HepG2 (cell line): Measurements from ENCODE around the gene LTA4H. TPM values are rescaled to one million over a fixed set of nuclear protein-coding genes. Genes with fewer than 3 reads are reported as not detected.

Source experiments
- AGO2 ChIP-seq: fragments of 200-400 bp; formaldehyde crosslinking; optimal IDR thresholded peaks from 2 replicates; pipeline ENCODE3; 2017; ENCODE audit warnings: mild to moderate bottlenecking, low read depth, low read length, moderate library complexity
- BCL6 ChIP-seq: IDR thresholded peaks from 2 replicates; pipeline ENCODE4 v1.6.1; 2016; ENCODE audit warnings: missing genetic modification reagents, missing compliant biosample characterization
- GABPA ChIP-seq, 2 experiments: IDR thresholded peaks; 2 replicates each; pipeline ENCODE4 v1.6.1; 2011 to 2016; ENCODE audit warnings: low read depth in 2 of 2, low read length in 1 of 2, missing biosample characterization in 1 of 2, missing genetic modification characterization in 1 of 2
- GMEB1 ChIP-seq: sonication (generic); formaldehyde crosslinking; IDR thresholded peaks from 2 replicates; pipeline ENCODE4 v1.5.1; 2020; ENCODE audit warnings: missing genetic modification reagents, mild to moderate bottlenecking, borderline replicate concordance
- HOXA5 ChIP-seq: sonication (generic); formaldehyde crosslinking; IDR thresholded peaks from 2 replicates; pipeline ENCODE4 v1.4.0; 2020; ENCODE audit warnings: missing genetic modification reagents
- KLF15 ChIP-seq: sonication (generic); formaldehyde crosslinking; IDR thresholded peaks from 2 replicates; pipeline ENCODE4 v1.8.1; 2023; ENCODE audit warnings: borderline replicate concordance, mild to moderate bottlenecking, inconsistent platforms, missing genetic modification reagents, mixed read lengths
- MAZ ChIP-seq, 2 experiments: sonication (generic) in 1 of 2; formaldehyde crosslinking in 1 of 2; IDR thresholded peaks; 2 replicates each; pipeline versions ENCODE4 v1.5.0 to v1.6.1; 2012 to 2020; ENCODE audit warnings: low read depth in 2 of 2, mild to moderate bottlenecking in 2 of 2, borderline replicate concordance in 1 of 2, improper control_type of control experiment in 1 of 2, low read length in 1 of 2, missing genetic modification reagents in 1 of 2, moderate library complexity in 1 of 2
- MTA1 ChIP-seq: sonication (generic); formaldehyde crosslinking; IDR thresholded peaks from 2 replicates; pipeline ENCODE4 v1.4.0; 2020; ENCODE audit warnings: missing genetic modification reagents, mild to moderate bottlenecking, borderline replicate concordance
- MYPOP ChIP-seq: sonication (generic); formaldehyde crosslinking; IDR thresholded peaks from 2 replicates; pipeline ENCODE4 v1.8.1; 2023; ENCODE audit warnings: mild to moderate bottlenecking, moderate library complexity, missing genetic modification reagents
- NPAS2 ChIP-seq: sonication (generic); formaldehyde crosslinking; IDR thresholded peaks from 2 replicates; pipeline ENCODE4 v1.8.0; 2022; ENCODE audit warnings: mild to moderate bottlenecking, missing genetic modification reagents, borderline replicate concordance
- POLR2G ChIP-seq: fragments of 200-400 bp; formaldehyde crosslinking; IDR thresholded peaks from 2 replicates; pipeline ENCODE4 v1.6.1; 2018; ENCODE audit warnings: mild to moderate bottlenecking, low read depth, low read length, moderate library complexity
- RXRB ChIP-seq: IDR thresholded peaks from 2 replicates; pipeline ENCODE4 v1.6.1; 2016; ENCODE audit warnings: borderline replicate concordance, missing genetic modification reagents, missing compliant biosample characterization
- SMAD9 ChIP-seq: sonication (generic); formaldehyde crosslinking; IDR thresholded peaks from 2 replicates; pipeline ENCODE4 v1.5.1; 2020; ENCODE audit warnings: mild to moderate bottlenecking, missing genetic modification reagents
- SYNCRIP ChIP-seq: fragments of 200-400 bp; formaldehyde crosslinking; IDR thresholded peaks from 2 replicates; pipeline ENCODE4 v1.6.1; 2018; ENCODE audit warnings: mild to moderate bottlenecking, low read depth, low read length; ENCODE audit not compliant: insufficient read depth
- THAP8 ChIP-seq: sonication (generic); formaldehyde crosslinking; IDR thresholded peaks from 2 replicates; pipeline ENCODE4 v1.5.1; 2020; ENCODE audit warnings: missing genetic modification reagents, mild to moderate bottlenecking, borderline replicate concordance
- ZBTB8A ChIP-seq: sonication (generic); formaldehyde crosslinking; IDR thresholded peaks from 2 replicates; pipeline ENCODE4 v1.4.0; 2020; ENCODE audit warnings: mild to moderate bottlenecking, low read depth, missing genetic modification reagents, borderline replicate concordance
- ZFP1 ChIP-seq: IDR thresholded peaks from 2 replicates; pipeline ENCODE4 v1.6.1; 2016
- ZNF205 ChIP-seq: IDR thresholded peaks from 2 replicates; pipeline ENCODE4 v1.6.1; 2018; ENCODE audit warnings: missing biosample characterization, missing genetic modification reagents
- ZNF34 ChIP-seq: sonication (generic); formaldehyde crosslinking; IDR thresholded peaks from 2 replicates; pipeline ENCODE4 v1.4.0; 2020; ENCODE audit warnings: mild to moderate bottlenecking, missing genetic modification reagents, borderline replicate concordance
- ZNF570 ChIP-seq: sonication (generic); formaldehyde crosslinking; IDR thresholded peaks from 2 replicates; pipeline ENCODE4 v1.4.0; 2020; ENCODE audit warnings: mild to moderate bottlenecking, missing genetic modification reagents, borderline replicate concordance
- ZNF776 ChIP-seq: sonication (generic); formaldehyde crosslinking; IDR thresholded peaks from 2 replicates; pipeline ENCODE4 v1.4.0; 2020; ENCODE audit warnings: mild to moderate bottlenecking, missing genetic modification reagents
- ZUFSP ChIP-seq: sonication (generic); formaldehyde crosslinking; IDR thresholded peaks from 2 replicates; pipeline ENCODE4 v1.9.0; 2021; ENCODE audit warnings: missing genetic modification reagents, mild to moderate bottlenecking, borderline replicate concordance
- polyA plus RNA-seq, 8 experiments: library from polyadenylated mRNA; depleted of rRNA in 3 of 8; stranded (reverse) in 7 of 8; unstranded in 1 of 8; fragments of >200 nt; fragmentation: Illumina TruSeq in 4 of 8; extraction: Trizol in 4 of 8; gene quantifications; 2 replicates each; pipeline versions ENCODE4 v1.2.1 to v1.2.3, GENCODE V29; 2011 to 2016; ENCODE audit warnings: low read depth in 4 of 8, missing spikeins in 1 of 8, mixed read lengths in 1 of 8; ENCODE audit not compliant: insufficient read depth in 1 of 8
- total RNA-seq, 5 experiments: library from RNA; depleted of rRNA; stranded (reverse); fragments of >200 nt; fragmentation: Illumina TruSeq; extraction: Trizol; gene quantifications; 2 replicates each; pipeline ENCODE4 v1.2.3, GENCODE V29; 2016; ENCODE audit warnings: low read depth in 1 of 5

Gene LTA4H
- total and polyA plus RNA-seq, 2 of the 13 experiments (the other 11 are each of a cell fraction or from before 2014, with no cell fraction given) = 87.5 to 90.4 TPM

- TF ChIP-seq MAZ (IDR thresholded peaks at IDR 0.05; ENCODE audit: borderline replicate concordance, low read depth, low read length) (0 out of 2 replicates have a peak, but pooled peaks have one; percentile 27), MAZ (CRISPR knock-in tag; IDR thresholded peaks at IDR 0.05; ENCODE audit: low read depth) (peak; percentile 84), BCL6 (peak; percentile 12; the same call in 1 of the 2 replicates), ZNF34 (no peak), GMEB1 (CRISPR knock-in tag) (peak; percentile 84), NPAS2 (CRISPR knock-in tag) (no peak), ZFP1 (CRISPR knock-in tag) (peak; percentile 69; the same call in 1 of the 2 replicates), SMAD9 (CRISPR knock-in tag) (no peak), ZBTB8A (no peak), ZNF570 (CRISPR knock-in tag) (no peak; the same call in 1 of the 2 replicates), GABPA (IDR thresholded peaks at IDR 0.05; ENCODE audit: low read depth, low read length) (no peak), GABPA (CRISPR knock-in tag; IDR thresholded peaks at IDR 0.05; ENCODE audit: low read depth) (peak; percentile 70), HOXA5 (CRISPR knock-in tag) (no peak; the same call in 1 of the 2 replicates), RXRB (CRISPR knock-in tag) (peak; percentile 39), POLR2G (peak; percentile 90), ZNF776 (no peak), ZUFSP (no peak), MYPOP (peak; percentile 55), MTA1 (peak; percentile 54; the same call in 1 of the 2 replicates), AGO2 (no peak), KLF15 (peak; percentile 36; the same call in 1 of the 2 replicates), THAP8 (CRISPR knock-in tag) (no peak), SYNCRIP (no peak), ZNF205 (CRISPR knock-in tag) (no peak; the same call in 1 of the 2 replicates)
Observed at GRCh38 chr12:96035283-96036236, at the start of gene LTA4H (continued).
